WTC11 (cell line): ENCODE measurements around the gene SNRPA1.
A peak's percentile ranks its signal among the peaks of the same experiment; 100 is the strongest.

Source experiments
- ELF4 ChIP-seq: sonication (generic); formaldehyde crosslinking; IDR thresholded peaks from 2 replicates; pipeline ENCODE4 v1.8.1; 2022; ENCODE audit warnings: low read depth, mild to moderate bottlenecking, moderate library complexity, missing genetic modification reagents
- RELA ChIP-seq: sonication (generic); formaldehyde crosslinking; IDR thresholded peaks from 2 replicates; pipeline ENCODE4 v1.8.1; 2022; ENCODE audit warnings: missing genetic modification reagents, mild to moderate bottlenecking, borderline replicate concordance
- TF ChIP-seq, protein P1 (sequence below): sonication (generic); formaldehyde crosslinking; IDR thresholded peaks from 2 replicates; pipeline ENCODE4 v1.8.0; 2022; ENCODE audit warnings: mild to moderate bottlenecking, missing genetic modification reagents
- TF ChIP-seq, protein P2 (sequence below): fragments of 200-600 bp; IDR thresholded peaks from 2 replicates; pipeline ENCODE4 v1.8.0; 2022; ENCODE audit warnings: antibody characterized with exemption
- TF ChIP-seq, protein P3 (sequence below): sonication (generic); formaldehyde crosslinking; IDR thresholded peaks from 2 replicates; pipeline ENCODE4 v1.8.0; 2022; ENCODE audit warnings: mild to moderate bottlenecking, missing genetic modification reagents
- TF ChIP-seq, protein P4 (sequence below): sonication (generic); formaldehyde crosslinking; conservative IDR thresholded peaks from 2 replicates; pipeline ENCODE4 v1.8.1; 2023; ENCODE audit warnings: mild to moderate bottlenecking, low read depth, missing genetic modification reagents, moderate library complexity
- TF ChIP-seq, protein P5 (sequence below): sonication (generic); formaldehyde crosslinking; IDR thresholded peaks from 2 replicates; pipeline ENCODE4 v1.8.1; 2022; ENCODE audit warnings: low read depth, missing genetic modification reagents, borderline replicate concordance

DNA sequence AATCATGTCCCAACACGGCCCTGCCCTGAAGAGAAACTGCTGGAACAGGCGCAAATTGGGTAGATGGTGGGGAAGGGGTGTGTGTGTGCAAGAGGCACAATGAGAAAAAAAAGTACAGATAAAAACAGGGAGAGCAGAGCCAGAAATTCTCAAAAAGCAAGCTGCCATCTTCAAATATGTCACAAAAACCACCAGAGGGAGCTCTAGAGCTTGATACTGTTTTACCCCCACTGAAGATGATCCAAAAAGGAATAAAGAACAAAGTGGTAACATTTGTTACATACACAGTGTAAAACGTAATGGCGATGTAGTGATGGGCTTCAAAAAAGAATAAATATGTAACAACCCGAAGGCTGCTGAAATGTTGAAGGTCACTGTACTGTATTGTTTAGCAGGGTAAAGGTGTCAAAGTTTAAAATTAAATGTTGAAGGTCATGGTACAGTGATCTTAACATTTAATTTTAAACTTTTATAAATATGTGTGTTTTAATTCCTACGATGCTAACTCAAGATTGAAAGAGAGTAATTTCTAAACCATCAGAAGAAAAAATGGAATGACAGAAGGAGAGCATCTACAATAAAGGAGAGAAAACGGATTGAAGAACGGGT is 6.0 kb downstream of the SNRPA1 start:
- TF ChIP-seq, protein P1, sequence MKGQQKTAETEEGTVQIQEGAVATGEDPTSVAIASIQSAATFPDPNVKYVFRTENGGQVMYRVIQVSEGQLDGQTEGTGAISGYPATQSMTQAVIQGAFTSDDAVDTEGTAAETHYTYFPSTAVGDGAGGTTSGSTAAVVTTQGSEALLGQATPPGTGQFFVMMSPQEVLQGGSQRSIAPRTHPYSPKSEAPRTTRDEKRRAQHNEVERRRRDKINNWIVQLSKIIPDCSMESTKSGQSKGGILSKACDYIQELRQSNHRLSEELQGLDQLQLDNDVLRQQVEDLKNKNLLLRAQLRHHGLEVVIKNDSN (CRISPR knock-in tag), result no peak
- TF ChIP-seq, protein P2, sequence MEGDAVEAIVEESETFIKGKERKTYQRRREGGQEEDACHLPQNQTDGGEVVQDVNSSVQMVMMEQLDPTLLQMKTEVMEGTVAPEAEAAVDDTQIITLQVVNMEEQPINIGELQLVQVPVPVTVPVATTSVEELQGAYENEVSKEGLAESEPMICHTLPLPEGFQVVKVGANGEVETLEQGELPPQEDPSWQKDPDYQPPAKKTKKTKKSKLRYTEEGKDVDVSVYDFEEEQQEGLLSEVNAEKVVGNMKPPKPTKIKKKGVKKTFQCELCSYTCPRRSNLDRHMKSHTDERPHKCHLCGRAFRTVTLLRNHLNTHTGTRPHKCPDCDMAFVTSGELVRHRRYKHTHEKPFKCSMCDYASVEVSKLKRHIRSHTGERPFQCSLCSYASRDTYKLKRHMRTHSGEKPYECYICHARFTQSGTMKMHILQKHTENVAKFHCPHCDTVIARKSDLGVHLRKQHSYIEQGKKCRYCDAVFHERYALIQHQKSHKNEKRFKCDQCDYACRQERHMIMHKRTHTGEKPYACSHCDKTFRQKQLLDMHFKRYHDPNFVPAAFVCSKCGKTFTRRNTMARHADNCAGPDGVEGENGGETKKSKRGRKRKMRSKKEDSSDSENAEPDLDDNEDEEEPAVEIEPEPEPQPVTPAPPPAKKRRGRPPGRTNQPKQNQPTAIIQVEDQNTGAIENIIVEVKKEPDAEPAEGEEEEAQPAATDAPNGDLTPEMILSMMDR, result peak; percentile 64; the same call in 1 of the 2 replicates
- TF ChIP-seq, protein P3, sequence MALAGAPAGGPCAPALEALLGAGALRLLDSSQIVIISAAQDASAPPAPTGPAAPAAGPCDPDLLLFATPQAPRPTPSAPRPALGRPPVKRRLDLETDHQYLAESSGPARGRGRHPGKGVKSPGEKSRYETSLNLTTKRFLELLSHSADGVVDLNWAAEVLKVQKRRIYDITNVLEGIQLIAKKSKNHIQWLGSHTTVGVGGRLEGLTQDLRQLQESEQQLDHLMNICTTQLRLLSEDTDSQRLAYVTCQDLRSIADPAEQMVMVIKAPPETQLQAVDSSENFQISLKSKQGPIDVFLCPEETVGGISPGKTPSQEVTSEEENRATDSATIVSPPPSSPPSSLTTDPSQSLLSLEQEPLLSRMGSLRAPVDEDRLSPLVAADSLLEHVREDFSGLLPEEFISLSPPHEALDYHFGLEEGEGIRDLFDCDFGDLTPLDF, result no peak
- TF ChIP-seq ELF4, result no peak
- TF ChIP-seq, protein P4, sequence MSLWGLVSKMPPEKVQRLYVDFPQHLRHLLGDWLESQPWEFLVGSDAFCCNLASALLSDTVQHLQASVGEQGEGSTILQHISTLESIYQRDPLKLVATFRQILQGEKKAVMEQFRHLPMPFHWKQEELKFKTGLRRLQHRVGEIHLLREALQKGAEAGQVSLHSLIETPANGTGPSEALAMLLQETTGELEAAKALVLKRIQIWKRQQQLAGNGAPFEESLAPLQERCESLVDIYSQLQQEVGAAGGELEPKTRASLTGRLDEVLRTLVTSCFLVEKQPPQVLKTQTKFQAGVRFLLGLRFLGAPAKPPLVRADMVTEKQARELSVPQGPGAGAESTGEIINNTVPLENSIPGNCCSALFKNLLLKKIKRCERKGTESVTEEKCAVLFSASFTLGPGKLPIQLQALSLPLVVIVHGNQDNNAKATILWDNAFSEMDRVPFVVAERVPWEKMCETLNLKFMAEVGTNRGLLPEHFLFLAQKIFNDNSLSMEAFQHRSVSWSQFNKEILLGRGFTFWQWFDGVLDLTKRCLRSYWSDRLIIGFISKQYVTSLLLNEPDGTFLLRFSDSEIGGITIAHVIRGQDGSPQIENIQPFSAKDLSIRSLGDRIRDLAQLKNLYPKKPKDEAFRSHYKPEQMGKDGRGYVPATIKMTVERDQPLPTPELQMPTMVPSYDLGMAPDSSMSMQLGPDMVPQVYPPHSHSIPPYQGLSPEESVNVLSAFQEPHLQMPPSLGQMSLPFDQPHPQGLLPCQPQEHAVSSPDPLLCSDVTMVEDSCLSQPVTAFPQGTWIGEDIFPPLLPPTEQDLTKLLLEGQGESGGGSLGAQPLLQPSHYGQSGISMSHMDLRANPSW, result no peak
- TF ChIP-seq, protein P5, sequence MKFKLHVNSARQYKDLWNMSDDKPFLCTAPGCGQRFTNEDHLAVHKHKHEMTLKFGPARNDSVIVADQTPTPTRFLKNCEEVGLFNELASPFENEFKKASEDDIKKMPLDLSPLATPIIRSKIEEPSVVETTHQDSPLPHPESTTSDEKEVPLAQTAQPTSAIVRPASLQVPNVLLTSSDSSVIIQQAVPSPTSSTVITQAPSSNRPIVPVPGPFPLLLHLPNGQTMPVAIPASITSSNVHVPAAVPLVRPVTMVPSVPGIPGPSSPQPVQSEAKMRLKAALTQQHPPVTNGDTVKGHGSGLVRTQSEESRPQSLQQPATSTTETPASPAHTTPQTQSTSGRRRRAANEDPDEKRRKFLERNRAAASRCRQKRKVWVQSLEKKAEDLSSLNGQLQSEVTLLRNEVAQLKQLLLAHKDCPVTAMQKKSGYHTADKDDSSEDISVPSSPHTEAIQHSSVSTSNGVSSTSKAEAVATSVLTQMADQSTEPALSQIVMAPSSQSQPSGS (CRISPR knock-in tag), result no peak
- no peak for TF ChIP-seq RELA (CRISPR knock-in tag)
